GM18951 (cell line): ENCODE measurements around the gene OR10A2.
"Not testable (repeated sequence)": the region's sequence is repeated elsewhere in the genome, so short reads cannot be mapped to it uniquely, and the experiment has no call there.

ENCODE experiments used
- POLR2A ChIP-seq: IDR thresholded peaks from 4 replicates; pipeline ENCODE4 v1.6.1; 2011; ENCODE audit warnings: mild to moderate bottlenecking; ENCODE audit not compliant: insufficient read length, insufficient read depth; ENCODE audit errors: extremely low read depth
- in situ Hi-C: fragments of 300-500 bp; cut with MboI; formaldehyde crosslinking; loops from one replicate; pipeline ENCODE4 v1.12.0; 2022; ENCODE audit warnings: low sequenced_read_pairs, mixed read lengths, inconsistent platforms; ENCODE audit not compliant: unreplicated experiment

The OR10A2 gene, protein sequence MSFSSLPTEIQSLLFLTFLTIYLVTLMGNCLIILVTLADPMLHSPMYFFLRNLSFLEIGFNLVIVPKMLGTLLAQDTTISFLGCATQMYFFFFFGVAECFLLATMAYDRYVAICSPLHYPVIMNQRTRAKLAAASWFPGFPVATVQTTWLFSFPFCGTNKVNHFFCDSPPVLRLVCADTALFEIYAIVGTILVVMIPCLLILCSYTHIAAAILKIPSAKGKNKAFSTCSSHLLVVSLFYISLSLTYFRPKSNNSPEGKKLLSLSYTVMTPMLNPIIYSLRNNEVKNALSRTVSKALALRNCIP

DNA sequence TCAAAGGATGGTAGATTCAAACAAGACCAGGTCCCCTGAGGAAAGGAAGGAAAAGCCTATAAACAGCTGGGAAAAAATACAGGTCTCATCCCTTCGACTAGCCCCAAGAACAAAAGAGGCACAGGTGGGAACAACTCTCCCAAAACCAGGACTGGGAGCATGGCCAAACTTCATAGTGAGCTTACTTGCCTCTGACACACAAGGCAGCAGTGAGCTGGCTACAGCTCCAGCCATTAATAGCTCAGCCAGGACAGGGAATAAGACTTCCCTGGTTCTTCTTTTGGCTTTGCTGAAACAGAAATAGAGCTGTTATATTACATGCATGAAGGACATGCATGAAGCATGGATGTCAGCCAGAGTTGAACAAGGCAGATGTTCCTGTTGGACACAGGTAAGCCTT, at the start of gene OR10A2:
Gene OR10A2, plus strand, starts transcription at position 97 of the 400 bp plus-strand sequence. CDS start 6,698 bp downstream, outside the sequence.
- TF ChIP-seq POLR2A = no peak

DNA sequence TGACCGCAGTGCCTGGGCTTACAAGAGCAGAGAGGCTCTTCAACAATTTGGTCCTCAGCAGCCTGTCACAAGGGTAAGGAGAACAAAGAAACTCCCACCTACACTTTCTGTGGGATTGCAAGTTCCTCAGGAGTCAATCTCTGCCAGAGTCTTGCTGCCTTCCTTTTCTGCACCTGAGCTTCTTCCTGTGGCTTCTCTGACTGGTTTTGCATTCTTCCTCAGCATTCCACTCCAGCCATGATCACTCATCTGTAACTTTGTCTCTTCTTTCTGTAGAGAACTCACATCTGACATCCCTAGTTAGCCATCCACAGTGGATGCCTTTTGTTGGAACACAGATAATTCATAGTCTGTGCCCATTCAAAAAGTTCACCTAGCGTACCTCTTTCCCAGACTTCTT, 49.2 kb upstream of the OR10A2 start:
- no peak for TF ChIP-seq POLR2A
- in situ Hi-C loops = no loop called here

More for the DNA sequence above, at the start of gene OR10A2:
- in situ Hi-C loops = no loop called here

DNA sequence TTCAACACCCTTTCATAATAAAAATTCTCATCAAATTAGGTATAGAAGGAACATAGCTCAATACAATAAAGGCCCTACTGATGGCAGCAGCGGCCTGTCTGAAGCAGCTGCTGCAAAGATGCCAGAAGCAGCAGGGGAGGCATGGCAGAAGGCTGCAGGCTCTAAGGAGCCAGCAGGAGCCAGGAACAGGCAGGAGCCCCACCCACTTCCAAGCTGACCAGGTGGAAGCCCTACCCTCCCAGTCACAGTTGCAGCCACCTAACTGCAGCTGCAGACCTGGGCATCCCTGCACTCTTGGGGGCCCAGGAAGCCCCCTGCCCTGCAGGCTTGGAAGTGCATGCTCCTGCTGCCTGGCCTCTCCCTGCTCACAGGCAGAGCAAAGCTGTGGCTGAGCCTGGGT, 45.2 kb upstream of the OR10A2 start:
- in situ Hi-C loops = no loop called here
- TF ChIP-seq POLR2A = no peak

DNA sequence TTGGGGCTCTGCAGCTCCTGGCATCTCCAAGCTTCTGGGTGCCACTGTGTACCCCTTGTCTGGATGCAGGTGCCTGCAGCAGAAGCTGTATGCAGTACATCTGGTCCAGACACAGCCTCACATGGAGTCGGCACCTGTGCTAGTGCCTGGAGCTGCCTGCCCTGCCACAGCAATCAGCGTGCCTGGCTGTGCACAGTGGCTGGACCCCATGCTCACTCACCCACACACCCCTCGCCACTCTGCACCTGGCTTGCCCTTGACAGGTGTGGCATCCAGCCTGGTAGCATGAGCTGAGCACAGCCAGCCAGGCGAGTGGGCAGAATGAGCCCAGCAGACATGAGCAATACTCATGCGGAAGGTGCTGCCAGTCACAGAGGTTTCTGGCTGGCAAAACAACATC, 43.9 kb upstream of the OR10A2 start:
- no peak for TF ChIP-seq POLR2A
- in situ Hi-C loops = no loop called here

DNA sequence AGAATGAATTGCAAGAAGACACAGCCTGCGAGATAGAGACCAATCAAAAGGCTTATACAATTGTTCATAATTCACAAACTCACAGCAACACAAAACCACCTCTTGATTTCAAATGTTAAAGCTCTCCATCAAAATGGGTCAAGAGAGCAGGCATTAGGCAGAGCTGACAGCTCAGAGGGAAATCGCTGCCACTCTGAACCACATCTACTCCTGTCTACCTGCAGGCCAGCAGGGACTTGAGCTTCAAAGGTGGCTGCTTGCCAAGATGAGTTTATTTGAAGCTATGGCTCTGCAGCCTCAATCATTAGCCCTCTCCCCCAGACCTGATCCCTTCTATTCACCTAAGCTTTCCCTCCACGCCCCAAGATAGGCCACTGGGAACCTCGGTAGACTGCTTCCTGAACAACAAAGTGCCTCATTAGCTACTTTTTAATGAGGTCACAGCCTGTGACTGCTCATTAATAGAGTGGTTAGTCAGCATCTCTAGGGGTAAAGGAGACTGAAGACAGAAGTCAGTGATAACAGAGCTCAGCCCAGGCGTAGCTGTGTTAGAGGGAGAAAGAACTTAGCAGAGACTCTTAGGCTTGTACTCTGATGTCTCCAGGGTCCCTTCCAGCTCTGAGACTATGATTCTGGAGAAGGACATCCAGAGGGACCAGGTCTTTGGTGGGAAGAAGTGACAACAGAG, 38.6 kb upstream of the OR10A2 start:
- in situ Hi-C loops = no loop called here
- TF ChIP-seq POLR2A = no peak

DNA sequence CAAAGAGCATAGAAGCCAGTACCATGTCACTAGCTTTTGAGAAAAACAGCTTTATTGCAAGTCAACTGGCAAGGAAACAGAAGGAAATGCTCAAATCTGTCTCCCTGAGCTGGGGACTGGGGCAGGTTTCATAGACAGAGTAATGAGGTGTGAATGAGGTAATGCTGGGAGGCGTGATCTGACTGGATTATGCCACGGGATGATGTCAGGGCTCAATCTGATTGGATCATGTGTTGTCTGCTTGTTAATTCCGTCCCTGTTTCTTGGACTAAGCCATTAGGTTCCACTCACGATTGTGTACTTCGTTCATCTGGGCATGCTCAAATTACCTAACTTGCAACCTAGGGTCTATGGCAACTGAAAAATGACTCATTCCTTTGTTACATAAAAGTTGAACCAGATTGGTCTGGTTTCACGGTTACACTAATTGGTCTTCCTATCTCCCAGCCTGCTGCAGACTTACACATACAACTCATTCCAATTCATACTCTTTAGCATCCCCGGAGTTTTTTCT, 37.6 kb upstream of the OR10A2 start:
- no peak for TF ChIP-seq POLR2A
- in situ Hi-C loops = no loop called here

DNA sequence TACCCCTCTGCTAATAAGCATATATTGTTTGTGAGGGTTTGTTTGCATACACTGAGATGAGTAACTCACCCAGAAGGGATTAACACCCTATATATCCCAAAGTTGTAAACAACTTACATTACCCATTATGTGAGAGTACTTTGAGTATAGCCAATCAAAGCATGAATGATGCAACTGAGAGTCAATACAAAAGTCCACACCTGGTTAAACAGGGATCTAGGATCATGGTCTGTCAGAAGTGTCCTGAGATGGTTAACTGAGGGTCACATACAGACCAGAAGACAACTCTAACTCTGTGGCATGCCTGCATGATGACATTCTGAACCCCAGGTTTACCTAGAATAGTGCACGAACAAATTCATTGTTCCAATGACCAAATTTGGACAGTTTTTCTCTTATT, 34.8 kb upstream of the OR10A2 start:
- in situ Hi-C loops = no loop called here
- TF ChIP-seq POLR2A = no peak

DNA sequence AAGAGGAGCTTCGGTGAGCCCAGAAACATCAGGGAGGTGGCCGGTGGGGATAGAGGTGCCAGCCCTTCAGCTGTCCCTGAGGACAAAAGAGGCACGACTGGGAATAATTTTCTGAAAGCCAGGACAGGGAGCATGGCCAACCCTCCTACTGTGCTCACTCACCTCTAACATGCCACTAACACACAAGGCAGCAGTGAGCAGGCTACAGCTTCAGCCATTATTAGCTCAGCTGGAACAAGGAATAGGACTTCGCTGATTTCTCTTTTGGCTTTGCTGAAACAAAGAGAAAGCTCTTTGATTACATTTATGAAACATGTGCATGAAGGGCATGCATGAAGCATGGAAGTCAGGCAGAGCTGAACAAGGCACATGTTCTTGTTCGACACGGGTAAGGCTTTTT, 29.5 kb upstream of the OR10A2 start:
- in situ Hi-C loops = no loop called here

DNA sequence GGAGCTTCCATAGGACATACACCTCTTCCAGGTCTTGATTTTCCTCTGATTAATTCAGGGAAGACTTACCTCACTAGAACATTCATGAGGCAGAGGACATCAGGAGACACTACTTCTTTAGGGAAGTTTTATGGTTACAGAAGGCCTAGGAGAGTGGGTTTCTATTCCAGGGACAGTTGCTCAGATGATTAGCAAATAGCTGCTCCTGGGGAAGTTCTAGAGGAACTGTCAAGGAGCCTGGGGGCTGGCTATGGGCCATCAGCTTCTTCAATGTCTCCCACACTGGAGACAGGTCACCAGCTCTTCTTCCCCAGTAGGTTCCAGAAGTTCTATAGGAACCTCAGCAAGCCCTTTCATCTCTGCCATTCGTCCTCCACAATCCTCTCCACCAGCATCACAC, 28.8 kb upstream of the OR10A2 start:
- in situ Hi-C loops = no loop called here
- no peak for TF ChIP-seq POLR2A

More for the DNA sequence above, 29.5 kb upstream of the OR10A2 start:
- no peak for TF ChIP-seq POLR2A

DNA sequence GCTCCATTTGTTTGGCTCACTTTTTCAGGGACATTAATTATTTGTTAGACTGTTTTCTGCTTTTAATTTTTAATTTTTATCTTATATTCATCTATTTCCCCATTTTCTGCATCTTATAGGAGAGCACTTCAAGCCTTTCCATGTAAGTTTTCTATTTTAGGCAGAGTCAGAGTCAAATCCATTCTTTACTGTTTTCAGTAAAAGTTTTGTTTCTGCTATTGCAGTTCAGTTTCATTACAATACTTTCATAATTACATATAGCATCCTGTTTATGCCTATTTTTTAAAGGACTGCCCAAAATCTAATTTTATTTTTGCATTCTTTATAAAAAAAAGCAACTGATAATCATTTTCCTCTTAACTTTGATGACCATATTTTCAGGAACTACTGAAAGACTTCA, 21.2 kb upstream of the OR10A2 start:
- in situ Hi-C loops = no loop called here
- TF ChIP-seq POLR2A = no peak

DNA sequence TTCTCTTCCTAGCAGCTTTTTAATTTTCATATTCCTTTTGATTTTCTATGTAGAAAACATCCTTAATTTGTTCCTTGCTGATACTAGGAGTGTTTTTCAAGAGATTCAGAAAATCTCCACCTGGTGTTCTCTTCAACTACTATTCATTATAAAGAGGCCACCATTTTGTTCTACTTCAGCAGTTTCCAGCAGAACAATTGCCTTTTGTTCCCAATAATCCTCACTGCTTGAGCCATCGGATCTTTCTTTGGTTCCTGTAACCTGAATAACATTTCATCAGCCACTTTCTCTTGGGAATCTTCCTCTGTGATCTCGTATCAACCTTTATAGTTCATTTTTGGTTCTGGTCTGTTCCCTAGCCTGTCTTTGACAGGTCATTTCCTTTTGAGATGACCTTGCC, 19.2 kb upstream of the OR10A2 start:
- no peak for TF ChIP-seq POLR2A
- in situ Hi-C loops = no loop called here

DNA sequence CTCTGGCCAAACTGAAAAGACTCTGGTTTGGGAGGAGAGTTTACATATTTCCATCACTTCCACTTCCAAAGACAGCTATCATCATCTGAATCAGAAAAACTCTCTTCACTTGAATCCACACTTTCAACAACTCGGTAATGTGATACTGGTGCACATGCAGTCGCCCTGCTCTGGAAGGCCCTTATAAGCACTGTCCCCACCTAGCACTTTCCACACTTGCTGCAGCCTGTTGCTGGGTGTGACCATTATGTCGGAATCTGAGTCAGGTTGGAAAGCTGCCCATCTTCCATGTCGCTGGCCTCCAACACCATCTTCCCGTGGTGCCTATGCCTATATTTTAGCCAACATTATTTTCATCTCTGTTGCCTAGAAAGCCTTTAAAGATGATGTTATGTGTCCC, 18.5 kb upstream of the OR10A2 start:
- in situ Hi-C loops = no loop called here
- no peak for TF ChIP-seq POLR2A

DNA sequence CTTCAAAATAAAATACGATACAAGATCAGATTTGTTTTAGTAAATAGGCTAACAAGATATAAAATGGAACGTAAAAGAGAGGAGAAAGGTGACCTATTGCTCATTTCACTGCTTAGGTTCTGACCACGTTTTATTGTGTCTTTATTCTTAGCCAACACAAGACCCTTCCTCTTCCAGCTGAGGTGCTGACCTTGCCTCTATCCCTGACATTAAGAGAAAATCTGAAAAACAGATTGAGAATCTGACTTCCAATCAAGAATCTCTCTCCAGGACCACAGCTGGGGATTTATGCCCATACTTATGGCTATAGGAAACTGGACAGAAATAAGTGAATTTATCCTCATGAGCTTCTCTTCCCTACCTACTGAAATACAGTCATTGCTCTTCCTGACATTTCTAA, 17.5 kb upstream of the OR10A2 start, which contains the start of gene OR10A5:
Gene OR10A5, plus strand, starts transcription at position 301 of the 400 bp plus-strand sequence. Its CDS starts 0 bp downstream, at position 301.
- no peak for TF ChIP-seq POLR2A
- in situ Hi-C loops = no loop called here

DNA sequence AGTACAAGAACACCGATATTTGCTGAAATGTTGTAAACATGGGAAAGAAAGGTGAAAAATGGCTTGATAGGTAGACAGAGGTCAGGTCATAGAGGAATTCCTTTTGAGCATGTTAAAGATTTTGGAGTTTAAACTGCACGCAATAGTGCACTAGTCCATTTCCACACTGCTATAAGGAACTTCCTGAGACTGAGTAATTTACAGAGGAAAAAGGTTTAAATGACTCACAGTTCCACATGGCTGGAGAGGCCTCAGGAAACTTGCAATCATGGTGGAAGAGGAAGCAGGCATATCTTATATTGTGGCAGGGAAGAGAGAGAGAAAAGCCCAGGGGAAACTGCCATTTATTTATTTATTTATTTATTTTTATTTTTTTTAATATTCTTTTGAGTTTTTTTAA, 12.3 kb upstream of the OR10A2 start:
- no peak for TF ChIP-seq POLR2A
- in situ Hi-C loops = no loop called here

DNA sequence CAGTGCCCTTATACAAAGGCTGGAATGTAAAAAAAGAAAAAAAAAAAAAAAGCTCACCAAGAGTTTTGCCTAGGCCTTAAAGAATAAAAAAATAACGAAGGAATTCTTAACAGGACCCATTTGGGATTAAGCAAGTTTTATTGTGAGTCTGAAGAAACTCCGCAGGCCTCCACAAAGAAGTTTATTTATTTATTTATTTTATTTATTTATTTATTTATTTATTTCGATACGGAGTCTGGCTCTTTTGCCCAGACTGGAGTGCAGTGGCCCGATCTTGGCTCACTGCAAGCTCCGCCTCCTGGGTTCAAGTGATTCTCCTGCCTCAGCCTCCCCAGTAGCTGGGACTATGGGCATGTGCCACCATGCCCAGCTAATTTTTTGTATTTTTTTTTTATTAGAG, 8.1 kb upstream of the OR10A2 start:
- in situ Hi-C loops = not testable (repeated sequence)
